NCI-H2227 (cell line): ENCODE data around the gene PDE10A.

Experiments
- DNase-seq: peaks from one replicate; lab custom pipeline; 2025; ENCODE audit not compliant: unreplicated experiment; lab: John Stamatoyannopoulos, UW

PDE10A gene

GRCh38 chr6:165678904-165679303 lies 15.9 kb upstream of the PDE10A start:
- no peak for DNase-seq

- DNase-seq: no peak
Measured at GRCh38 chr6:165678429-165678828, 15.4 kb upstream of the PDE10A start.

GRCh38 chr6:165677091-165677490 lies 14.1 kb upstream of the PDE10A start:
- no peak for DNase-seq

GRCh38 chr6:165676435-165677068 lies 13.5 kb upstream of the PDE10A start:
- no peak for DNase-seq

GRCh38 chr6:165675120-165675519 lies 12.1 kb upstream of the PDE10A start:
- no peak for DNase-seq

- DNase-seq: no peak
Measured at GRCh38 chr6:165674155-165675029, 11.4 kb upstream of the PDE10A start.

- no peak for DNase-seq
Measured at GRCh38 chr6:165671222-165671768, 8.3 kb upstream of the PDE10A start.

- no peak for DNase-seq
Measured at GRCh38 chr6:165668951-165669350, 5.9 kb upstream of the PDE10A start.

GRCh38 chr6:165665384-165665672 lies 2.3 kb upstream of the PDE10A start:
- DNase-seq: no peak

GRCh38 chr6:165664559-165665383 lies 1.7 kb upstream of the PDE10A start:
- no peak for DNase-seq

GRCh38 chr6:165663736-165664558 lies 906 bp upstream of the PDE10A start:
- DNase-seq: no peak

- DNase-seq: no peak
Measured at GRCh38 chr6:165663377-165663735, 315 bp upstream of the PDE10A start.

- no peak for DNase-seq
Measured at GRCh38 chr6:165662041-165662748, 846 bp downstream of the PDE10A start.

GRCh38 chr6:165661664-165662025 lies 1.4 kb downstream of the PDE10A start:
- no peak for DNase-seq

- DNase-seq: no peak
Measured at GRCh38 chr6:165660857-165661663, 2.0 kb downstream of the PDE10A start.

- DNase-seq: no peak
Measured at GRCh38 chr6:165659945-165660856, 2.8 kb downstream of the PDE10A start.

- no peak for DNase-seq
Measured at GRCh38 chr6:165658395-165659058, 4.5 kb downstream of the PDE10A start.

GRCh38 chr6:165657325-165657680 lies 5.7 kb downstream of the PDE10A start:
- DNase-seq: no peak
